Activated naive CD4-positive, alpha-beta T cell treated with anti-CD3 and anti-CD28 coated beads for 36 hours (primary cell): ENCODE measurements around the gene KLF18. TPM values are rescaled to one million over a fixed set of nuclear protein-coding genes. Genes with fewer than 3 reads are reported as not detected.

Source experiments
- CTCF ChIA-PET: fragments of 350-600 bp; sonication (Branson Sonifier 250); formaldehyde crosslinking; loops from one replicate; lab custom pipeline; 2021; ENCODE audit warnings: antibody characterized with exemption; lab: Charles Lee
- DNase-seq: peaks from one replicate; pipeline ENCODE4 v3.0.0-alpha.2; 2020
- H3K27ac Mint-ChIP-seq: one replicate; pipeline ENCODE4 v1.8.0; 2021; ENCODE audit warnings: mild to moderate bottlenecking, mixed read lengths
- H3K27me3 Mint-ChIP-seq: one replicate; pipeline ENCODE4 v1.8.0; 2021; ENCODE audit warnings: low read depth, mixed read lengths
- H3K36me3 Mint-ChIP-seq: one replicate; pipeline ENCODE4 v1.8.0; 2021; ENCODE audit warnings: low read depth, mixed read lengths
- H3K4me1 Mint-ChIP-seq: one replicate; pipeline ENCODE4 v1.8.0; 2021; ENCODE audit warnings: low read depth, mixed read lengths
- H3K4me3 Mint-ChIP-seq: one replicate; pipeline ENCODE4 v1.8.0; 2021; ENCODE audit warnings: mild to moderate bottlenecking, moderate library complexity, mixed read lengths
- H3K9me3 Mint-ChIP-seq: one replicate; pipeline ENCODE4 v1.8.0; 2021; ENCODE audit warnings: mixed read lengths
- intact Hi-C: fragments of 100-400 bp; cut with micrococcal nuclease; formaldehyde crosslinking; loops from one replicate; pipeline ENCODE4 v1.15.1; 2023
- total RNA-seq, 2 experiments: library from RNA; stranded (reverse); gene quantifications; one replicate each; pipeline ENCODE4 v1.2.3, GENCODE V29; 2021

Gene KLF18
- total RNA-seq, 2 experiments from 2014 or later: not detected

GRCh38 chr1:44090429-44091252 is 50.8 kb downstream of the KLF18 start:
- intact Hi-C loops: loop anchor here (5.0 kb wide), 1 partner anchor 122 kb away; the partner anchor contains the start of gene DMAP1
- DNase-seq: no peak
- Mint-ChIP-seq H3K9me3 (no peaks in the 10 kb centered on the region), H3K27me3 (peaks cover 12% of the 10 kb centered on the region), H3K4me1 (no peaks in the 10 kb centered on the region), H3K36me3 (no peaks in the 10 kb centered on the region), H3K27ac (no peak overlapping the region), H3K4me3 (no peak overlapping the region)
- CTCF ChIA-PET: interaction anchor here (0.6 to 1.0 kb wide), 3 partner anchors 10 to 481 kb away, joined by 3 read pairs; no protein-coding TSS in a partner anchor

GRCh38 chr1:44089371-44090048 is 51.9 kb downstream of the KLF18 start:
- DNase-seq: no peak
- Mint-ChIP-seq H3K4me1 (no peaks in the 10 kb centered on the region), H3K36me3 (no peaks in the 10 kb centered on the region), H3K27ac (no peak overlapping the region), H3K9me3 (no peaks in the 10 kb centered on the region), H3K4me3 (no peak overlapping the region), H3K27me3 (peaks cover 12% of the 10 kb centered on the region)
- intact Hi-C loops: loop anchor here (5.0 kb wide), 1 partner anchor 123 kb away; the partner anchor contains the start of gene DMAP1
- CTCF ChIA-PET: interaction anchor here (0.7 kb wide), 1 partner anchor 78 kb away, joined by 3 read pairs; no protein-coding TSS in a partner anchor

Other genes with a start within 250 kb of the KLF18 start
- not detected for gene ARTN, start 207.8 kb downstream of the KLF18 start, total RNA-seq
- gene IPO13, start 194.7 kb downstream of the KLF18 start, total RNA-seq: 10 to 100 TPM in 1 of 2 experiments, 1 to 10 TPM in 1; 8.0 to 12.4 TPM
- 10 to 100 TPM; 22.2 to 27.7 TPM for gene DPH2, start 171.6 kb downstream of the KLF18 start, total RNA-seq
- 10 to 100 TPM; 44.2 to 52.6 TPM for gene ATP6V0B, start 166.7 kb downstream of the KLF18 start, total RNA-seq
- 10 to 100 TPM; 18.7 to 19.2 TPM for gene B4GALT2, start 162.4 kb downstream of the KLF18 start, total RNA-seq
- gene CCDC24, start 150.0 kb downstream of the KLF18 start, total RNA-seq: 1 to 10 TPM in 1 of 2 experiments, under 1 TPM in 1; 0.91 to 1.6 TPM
- 10 to 100 TPM; 10.2 to 11.1 TPM for gene SLC6A9, start 110.2 kb downstream of the KLF18 start, total RNA-seq
- not detected for gene KLF17, start 22.8 kb downstream of the KLF18 start, total RNA-seq
- gene DMAP1, start 71.8 kb upstream of the KLF18 start, total RNA-seq: 10 to 100 TPM; 35.3 to 41.0 TPM
- 10 to 100 TPM; 42.4 to 43.0 TPM for gene ERI3, start 213.6 kb upstream of the KLF18 start, total RNA-seq